Neural crest cell (in vitro differentiated cells): ENCODE results near the gene PLPP4. TPM values are rescaled to one million over a fixed set of nuclear protein-coding genes. Genes with fewer than 3 reads are reported as not detected.
A peak's percentile ranks its signal among the peaks of the same experiment; 100 is the strongest.

Source experiments
- DNase-seq: peaks from one replicate; pipeline ENCODE4 v3.0.0; 2021; ENCODE audit warnings: low read depth, mixed read lengths, low spot score
- H3K27ac Mint-ChIP-seq: one replicate; pipeline ENCODE4 v1.8.0; 2021; ENCODE audit warnings: mild to moderate bottlenecking, mixed read lengths; ENCODE audit not compliant: unreplicated experiment
- H3K27me3 Mint-ChIP-seq: 2 replicates; pipeline ENCODE4 v1.8.0; 2021; ENCODE audit warnings: low read depth, mild to moderate bottlenecking, mixed read lengths
- H3K36me3 Mint-ChIP-seq: 2 replicates; pipeline ENCODE4 v1.8.0; 2021; ENCODE audit warnings: low read depth, mild to moderate bottlenecking, mixed read lengths
- H3K4me1 Mint-ChIP-seq: 2 replicates; pipeline ENCODE4 v1.8.0; 2021; ENCODE audit warnings: mixed read lengths
- H3K4me3 Mint-ChIP-seq: one replicate; pipeline ENCODE4 v1.8.0; 2021; ENCODE audit warnings: mild to moderate bottlenecking, mixed read lengths
- H3K9me3 Mint-ChIP-seq: 2 replicates; pipeline ENCODE4 v1.8.0; 2021; ENCODE audit warnings: mixed read lengths
- total RNA-seq: library from RNA; stranded (reverse); gene quantifications from 2 replicates; pipeline ENCODE4 v1.2.1, GENCODE V29; 2021
- TF ChIP-seq, protein P1 (sequence below): fragments of 200-600 bp; sonication (generic); conservative IDR thresholded peaks from 2 replicates; pipeline ENCODE4 v1.5.0; 2021; ENCODE audit warnings: antibody characterized with exemption, mild to moderate bottlenecking

Gene PLPP4
- total RNA-seq, 1 donor from 2014 or later = not detected

DNA sequence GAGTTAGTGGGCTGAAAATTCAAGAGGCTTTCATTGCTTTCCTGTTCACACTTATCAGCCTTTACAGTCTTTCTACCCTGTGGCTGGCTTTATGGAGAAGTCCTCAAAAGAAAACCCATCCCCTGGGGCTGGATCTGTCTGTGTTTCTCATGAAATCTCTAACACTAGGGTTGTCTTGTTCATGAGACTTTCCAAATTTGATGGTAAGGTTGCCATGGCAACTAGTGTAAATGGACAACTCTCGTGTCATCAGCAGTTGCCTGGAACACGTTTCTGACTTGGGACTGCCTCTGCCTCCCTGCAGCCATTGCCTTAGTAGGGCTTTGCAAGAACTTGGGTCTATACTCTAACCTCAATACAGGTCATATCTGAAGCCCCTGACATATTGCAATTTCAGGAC, 35.8 kb upstream of the PLPP4 start:
- TF ChIP-seq, protein P1, sequence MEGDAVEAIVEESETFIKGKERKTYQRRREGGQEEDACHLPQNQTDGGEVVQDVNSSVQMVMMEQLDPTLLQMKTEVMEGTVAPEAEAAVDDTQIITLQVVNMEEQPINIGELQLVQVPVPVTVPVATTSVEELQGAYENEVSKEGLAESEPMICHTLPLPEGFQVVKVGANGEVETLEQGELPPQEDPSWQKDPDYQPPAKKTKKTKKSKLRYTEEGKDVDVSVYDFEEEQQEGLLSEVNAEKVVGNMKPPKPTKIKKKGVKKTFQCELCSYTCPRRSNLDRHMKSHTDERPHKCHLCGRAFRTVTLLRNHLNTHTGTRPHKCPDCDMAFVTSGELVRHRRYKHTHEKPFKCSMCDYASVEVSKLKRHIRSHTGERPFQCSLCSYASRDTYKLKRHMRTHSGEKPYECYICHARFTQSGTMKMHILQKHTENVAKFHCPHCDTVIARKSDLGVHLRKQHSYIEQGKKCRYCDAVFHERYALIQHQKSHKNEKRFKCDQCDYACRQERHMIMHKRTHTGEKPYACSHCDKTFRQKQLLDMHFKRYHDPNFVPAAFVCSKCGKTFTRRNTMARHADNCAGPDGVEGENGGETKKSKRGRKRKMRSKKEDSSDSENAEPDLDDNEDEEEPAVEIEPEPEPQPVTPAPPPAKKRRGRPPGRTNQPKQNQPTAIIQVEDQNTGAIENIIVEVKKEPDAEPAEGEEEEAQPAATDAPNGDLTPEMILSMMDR = no peak
- H3K27me3 Mint-ChIP-seq = peaks cover 23% of the 10 kb centered on the region
- no peak overlapping the region for H3K4me3 Mint-ChIP-seq
- H3K27ac Mint-ChIP-seq = no peak overlapping the region
- H3K9me3 Mint-ChIP-seq = no peaks in the 10 kb centered on the region
- DNase-seq = no peak
- no peaks in the 10 kb centered on the region for H3K4me1 Mint-ChIP-seq
- no peaks in the 10 kb centered on the region for H3K36me3 Mint-ChIP-seq

DNA sequence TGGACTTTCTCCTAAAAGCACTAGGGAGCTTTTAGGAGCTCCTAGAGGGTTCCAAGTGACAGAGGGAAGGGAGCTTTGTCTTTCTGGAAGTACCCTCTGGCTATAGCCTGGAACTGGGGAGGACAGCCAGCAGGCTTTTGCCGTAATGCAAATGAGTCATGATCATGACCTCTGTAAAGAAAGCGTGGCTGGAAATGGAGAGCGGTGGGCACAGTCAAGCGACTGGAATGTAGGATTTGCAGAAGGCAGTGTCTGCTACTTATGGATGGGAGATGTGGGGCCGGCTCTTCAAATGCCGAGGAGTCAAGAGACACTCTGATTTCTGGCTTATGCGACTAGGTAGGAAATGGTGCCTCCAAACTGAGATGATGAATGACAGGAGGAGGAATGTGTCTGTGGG, 34.6 kb upstream of the PLPP4 start:
- no peaks in the 10 kb centered on the region for H3K4me1 Mint-ChIP-seq
- no peaks in the 10 kb centered on the region for H3K9me3 Mint-ChIP-seq
- no peak overlapping the region for H3K27ac Mint-ChIP-seq
- H3K27me3 Mint-ChIP-seq = peaks cover 17% of the 10 kb centered on the region
- H3K36me3 Mint-ChIP-seq = no peaks in the 10 kb centered on the region
- no peak for DNase-seq
- H3K4me3 Mint-ChIP-seq = no peak overlapping the region
- TF ChIP-seq, protein P1 = no peak

DNA sequence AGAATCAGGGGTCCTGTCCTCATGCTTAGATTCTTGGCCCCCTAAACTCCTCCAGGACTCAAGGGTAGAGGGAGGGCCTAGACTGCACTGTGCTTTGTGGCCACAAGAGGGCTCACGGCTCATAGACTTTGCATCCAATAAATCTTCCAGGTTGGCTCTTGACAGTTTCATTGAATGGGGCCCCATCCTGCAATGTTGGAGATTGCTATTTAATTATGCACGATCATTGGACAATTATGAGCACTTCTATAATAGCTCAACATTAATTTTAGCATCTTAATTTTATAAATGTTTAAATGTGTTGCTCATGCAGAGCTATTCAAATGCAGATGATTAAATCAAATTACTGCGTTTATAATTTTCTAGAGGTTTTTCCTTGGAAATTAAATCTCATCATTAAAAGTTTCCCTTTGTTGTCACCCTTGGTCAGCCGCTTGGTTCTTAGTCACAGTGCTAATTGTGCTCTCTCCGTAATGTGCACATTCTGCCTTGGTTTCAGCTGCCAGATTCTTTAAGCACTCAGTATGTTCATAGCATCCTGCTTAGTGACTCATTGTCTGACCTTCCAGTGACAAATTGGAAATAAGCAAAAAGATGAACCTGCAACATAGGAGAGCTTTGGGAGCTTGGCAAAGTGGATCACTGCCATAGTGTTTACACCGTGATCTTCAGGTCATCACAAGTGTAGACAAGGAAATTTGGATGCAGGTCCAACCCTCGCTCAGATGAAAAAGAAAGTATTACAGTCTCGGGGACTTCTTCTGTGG, 33.4 kb upstream of the PLPP4 start:
- Mint-ChIP-seq H3K36me3 (no peaks in the 10 kb centered on the region), H3K27me3 (peaks cover 17% of the 10 kb centered on the region), H3K27ac (no peak overlapping the region), H3K9me3 (no peaks in the 10 kb centered on the region), H3K4me1 (no peaks in the 10 kb centered on the region), H3K4me3 (no peak overlapping the region)
- TF ChIP-seq, protein P1 = peak; percentile 89
- DNase-seq = peak; percentile 45

DNA sequence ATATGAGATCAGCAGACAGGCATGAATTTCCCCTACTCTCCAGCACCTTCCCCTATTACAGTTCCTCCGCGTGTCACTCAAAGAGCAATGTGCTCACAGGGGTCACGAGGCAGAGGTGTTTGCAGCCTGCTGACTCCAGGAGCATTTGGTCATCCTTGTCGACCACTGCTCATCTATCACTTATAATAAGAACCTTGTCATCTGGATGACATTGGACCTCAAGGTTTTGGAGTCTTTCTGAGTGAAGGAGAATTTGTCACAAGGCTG, 32.9 kb upstream of the PLPP4 start:
- no peak overlapping the region for H3K4me3 Mint-ChIP-seq
- no peaks in the 10 kb centered on the region for H3K36me3 Mint-ChIP-seq
- no peak for DNase-seq
- peaks cover 17% of the 10 kb centered on the region for H3K27me3 Mint-ChIP-seq
- TF ChIP-seq, protein P1 = no peak
- no peaks in the 10 kb centered on the region for H3K4me1 Mint-ChIP-seq
- H3K27ac Mint-ChIP-seq = no peak overlapping the region
- H3K9me3 Mint-ChIP-seq = no peaks in the 10 kb centered on the region

DNA sequence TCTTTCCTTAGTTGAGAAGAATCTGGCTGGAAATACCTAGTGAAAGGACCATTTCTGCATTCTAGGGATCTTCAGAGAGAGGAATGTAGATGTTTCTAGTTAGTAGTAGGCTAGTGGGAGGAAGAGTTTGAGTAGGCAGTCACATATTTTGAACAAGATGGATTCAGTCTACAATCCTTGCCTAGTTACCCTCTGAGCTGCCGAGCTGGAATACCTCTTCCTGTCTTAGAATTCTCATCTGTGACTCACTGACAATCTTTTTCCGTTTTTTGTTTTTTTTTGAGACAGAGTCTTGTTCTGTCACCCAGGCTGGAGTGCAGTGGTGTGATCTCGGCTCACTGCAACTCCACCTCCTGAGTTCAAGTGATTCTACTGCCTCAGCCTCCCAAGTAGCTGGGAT, 30.7 kb upstream of the PLPP4 start:
- no peaks in the 10 kb centered on the region for H3K9me3 Mint-ChIP-seq
- no peak overlapping the region for H3K4me3 Mint-ChIP-seq
- H3K27me3 Mint-ChIP-seq = peaks cover 14% of the 10 kb centered on the region
- TF ChIP-seq, protein P1 = no peak
- peak overlapping the region; percentile 53 for H3K27ac Mint-ChIP-seq
- no peaks in the 10 kb centered on the region for H3K36me3 Mint-ChIP-seq
- DNase-seq = no peak
- no peaks in the 10 kb centered on the region for H3K4me1 Mint-ChIP-seq

DNA sequence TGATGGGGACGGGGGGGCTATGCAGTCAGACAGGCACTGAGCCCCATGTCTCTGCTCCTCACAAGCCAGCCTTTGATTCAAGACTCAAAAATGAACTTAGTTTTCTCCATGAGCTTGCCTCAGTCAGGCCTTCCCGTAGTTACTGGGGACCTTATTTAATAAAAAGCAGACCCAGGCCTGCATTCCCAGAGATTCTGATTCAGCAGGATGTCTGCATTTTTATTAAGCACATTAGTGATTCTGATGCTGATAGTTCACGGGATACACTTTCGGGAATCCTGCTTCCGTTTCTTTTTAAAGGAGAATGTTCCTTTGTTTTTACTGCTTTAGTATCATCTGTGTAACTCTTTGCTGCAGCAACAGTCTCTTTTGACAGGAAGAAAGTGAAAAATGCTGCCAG, 28.3 kb upstream of the PLPP4 start:
- Mint-ChIP-seq H3K27ac (no peak overlapping the region), H3K4me3 (no peak overlapping the region)

More for the DNA sequence above, 28.3 kb upstream of the PLPP4 start:
- H3K27me3 Mint-ChIP-seq = peaks cover 17% of the 10 kb centered on the region
- H3K36me3 Mint-ChIP-seq = no peaks in the 10 kb centered on the region
- DNase-seq = no peak
- TF ChIP-seq, protein P1 = no peak
- no peaks in the 10 kb centered on the region for H3K9me3 Mint-ChIP-seq
- H3K4me1 Mint-ChIP-seq = no peaks in the 10 kb centered on the region
